ENCODE results near the gene PPP2R5D. TPM values are rescaled to one million over a fixed set of nuclear protein-coding genes. Genes with fewer than 3 reads are reported as not detected.
A peak's percentile ranks its signal among the peaks of the same experiment; 100 is the strongest.

The PPP2R5D gene
- polyA plus RNA-seq, 2 of the 4 experiments (the other 2 are of a cell fraction), result 26.5 to 34.6 TPM

DNA sequence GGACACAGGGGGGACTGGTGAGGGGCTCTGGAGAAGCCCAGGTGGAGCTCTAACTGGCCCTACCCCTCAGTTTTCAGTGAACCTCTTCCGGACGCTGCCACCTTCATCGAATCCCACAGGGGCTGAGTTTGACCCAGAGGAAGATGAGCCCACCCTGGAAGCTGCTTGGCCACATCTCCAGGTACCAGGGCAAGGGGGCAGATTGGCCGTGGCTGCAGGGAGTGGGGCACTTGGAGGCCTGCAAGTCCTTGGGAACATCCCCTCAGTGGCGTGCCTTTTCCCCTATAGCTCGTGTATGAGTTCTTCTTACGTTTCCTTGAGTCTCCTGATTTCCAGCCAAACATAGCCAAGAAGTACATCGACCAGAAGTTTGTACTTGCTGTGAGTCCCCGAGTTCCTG, 22.8 kb downstream of the PPP2R5D start:
- CTCF ChIA-PET, result interaction anchor here (0.6 to 7.3 kb wide), 6 partner anchors 8 to 138 kb away, joined by 3 to 69 read pairs (median 3); partner anchors contain the start of gene RRP36
- Histone ChIP-seq H3K27ac (no peak overlapping the region), H3K4me3 (no peak overlapping the region), H3K9me3 (no peaks in the 10 kb centered on the region), H3K4me1 (no peaks in the 10 kb centered on the region), H3K4me2 (no peak overlapping the region)
- DNase-seq (ENCODE audit: low read depth in 1 of 2, low spot score in 1 of 2), result no peak
- WGBS (ENCODE audit: missing lambda C conversion rate), result 91% methylated on average over 9 of the region's 9 CpGs
- FAIRE-seq, result no peak
- ATAC-seq, result no peak
- POLR2A ChIA-PET, result no interaction called here
- TF ChIP-seq TP53 (CRISPR knock-in tag; IDR thresholded peaks at IDR 0.05) (no peak), CBX8 (IDR thresholded peaks at IDR 0.05) (no peak), ZC3H11A (IDR thresholded peaks at IDR 0.05) (no peak), CHD4 (IDR thresholded peaks at IDR 0.05; ENCODE audit: borderline replicate concordance) (no peak), HOXB13 (CRISPR knock-in tag; IDR thresholded peaks at IDR 0.05; ENCODE audit: low read depth) (no peak), JUN (IDR thresholded peaks at IDR 0.05) (no peak), ZNF302 (CRISPR knock-in tag; IDR thresholded peaks at IDR 0.05) (no peak), EHF (CRISPR knock-in tag; IDR thresholded peaks at IDR 0.05) (no peak), EHMT2 (IDR thresholded peaks at IDR 0.05; ENCODE audit: low read depth) (no peak)
- TF ChIP-seq, protein P1, sequence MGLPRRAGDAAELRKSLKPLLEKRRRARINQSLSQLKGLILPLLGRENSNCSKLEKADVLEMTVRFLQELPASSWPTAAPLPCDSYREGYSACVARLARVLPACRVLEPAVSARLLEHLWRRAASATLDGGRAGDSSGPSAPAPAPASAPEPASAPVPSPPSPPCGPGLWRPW (IDR thresholded peaks at IDR 0.05), result no peak

DNA sequence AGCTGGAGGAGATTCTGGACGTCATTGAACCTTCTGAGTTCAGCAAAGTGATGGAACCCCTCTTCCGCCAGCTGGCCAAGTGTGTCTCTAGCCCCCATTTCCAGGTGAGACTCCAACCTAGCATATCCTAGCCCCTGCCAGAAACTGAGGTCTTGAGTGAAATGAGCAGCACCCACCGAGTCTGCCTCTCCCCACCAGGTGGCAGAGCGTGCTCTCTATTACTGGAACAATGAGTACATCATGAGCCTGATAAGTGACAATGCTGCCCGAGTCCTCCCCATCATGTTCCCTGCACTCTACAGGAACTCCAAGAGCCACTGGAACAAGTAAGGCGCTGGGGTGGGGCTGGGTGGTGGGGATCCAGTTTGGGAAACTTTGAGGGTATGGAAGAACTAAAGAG, 24.8 kb downstream of the PPP2R5D start:
- ChIA-PET CTCF (interaction anchor here (0.9 to 7.3 kb wide), 10 partner anchors 10 to 136 kb away, joined by 3 to 69 read pairs (median 4); no protein-coding TSS in a partner anchor), POLR2A (no interaction called here)
- Histone ChIP-seq H3K9me3 (no peaks in the 10 kb centered on the region), H3K27ac (no peak overlapping the region), H3K4me3 (no peak overlapping the region), H3K4me1 (peaks cover 7% of the 10 kb centered on the region; the same call in 1 of the 3 replicates), H3K4me2 (no peak overlapping the region)
- TF ChIP-seq ZC3H11A (IDR thresholded peaks at IDR 0.05) (no peak), NR3C1 (IDR thresholded peaks at IDR 0.05) (no peak), CHD2 (IDR thresholded peaks at IDR 0.05; ENCODE audit: low read length, partially characterized antibody) (no peak), RCOR1 (IDR thresholded peaks at IDR 0.05; ENCODE audit: low read depth, low read length) (no peak), FOSL2 (IDR thresholded peaks at IDR 0.05) (no peak), FOSL2 (CRISPR knock-in tag; IDR thresholded peaks at IDR 0.05) (no peak), HOXA7 (CRISPR knock-in tag; IDR thresholded peaks at IDR 0.05) (no peak), EHMT2 (IDR thresholded peaks at IDR 0.05; ENCODE audit: low read depth) (no peak), SMC3 (IDR thresholded peaks at IDR 0.05) (peak; percentile 28; the same call in 1 of the 3 replicates), MAFK (IDR thresholded peaks at IDR 0.05; ENCODE audit: partially characterized antibody) (no peak), RAD21 (conservative IDR thresholded peaks at IDR 0.05 in 1 of 2, IDR thresholded peaks at IDR 0.05 in 1 of 2) (peak; percentile 19 to 32; a peak in 3 of 5 replicates), BHLHE40 (IDR thresholded peaks at IDR 0.05; ENCODE audit: low read depth, low read length) (no peak), NPAS2 (CRISPR knock-in tag; IDR thresholded peaks at IDR 0.05; ENCODE audit: borderline replicate concordance) (no peak), HDAC2 (IDR thresholded peaks at IDR 0.05) (no peak)
- TF ChIP-seq, protein P2, sequence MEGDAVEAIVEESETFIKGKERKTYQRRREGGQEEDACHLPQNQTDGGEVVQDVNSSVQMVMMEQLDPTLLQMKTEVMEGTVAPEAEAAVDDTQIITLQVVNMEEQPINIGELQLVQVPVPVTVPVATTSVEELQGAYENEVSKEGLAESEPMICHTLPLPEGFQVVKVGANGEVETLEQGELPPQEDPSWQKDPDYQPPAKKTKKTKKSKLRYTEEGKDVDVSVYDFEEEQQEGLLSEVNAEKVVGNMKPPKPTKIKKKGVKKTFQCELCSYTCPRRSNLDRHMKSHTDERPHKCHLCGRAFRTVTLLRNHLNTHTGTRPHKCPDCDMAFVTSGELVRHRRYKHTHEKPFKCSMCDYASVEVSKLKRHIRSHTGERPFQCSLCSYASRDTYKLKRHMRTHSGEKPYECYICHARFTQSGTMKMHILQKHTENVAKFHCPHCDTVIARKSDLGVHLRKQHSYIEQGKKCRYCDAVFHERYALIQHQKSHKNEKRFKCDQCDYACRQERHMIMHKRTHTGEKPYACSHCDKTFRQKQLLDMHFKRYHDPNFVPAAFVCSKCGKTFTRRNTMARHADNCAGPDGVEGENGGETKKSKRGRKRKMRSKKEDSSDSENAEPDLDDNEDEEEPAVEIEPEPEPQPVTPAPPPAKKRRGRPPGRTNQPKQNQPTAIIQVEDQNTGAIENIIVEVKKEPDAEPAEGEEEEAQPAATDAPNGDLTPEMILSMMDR (IDR thresholded peaks at IDR 0.05), result peak; percentile 39
- 73% methylated on average over 5 of the region's 6 CpGs for WGBS (ENCODE audit: missing lambda C conversion rate)
- FAIRE-seq, result no peak
- peak in 1 of 2 experiments; percentile 58 for DNase-seq (ENCODE audit: low read depth in 1 of 2, low spot score in 1 of 2)
- ATAC-seq, result peak in 1 of 2 experiments; percentile 27; a peak in 1 of 6 replicates

- H3K4me2 ChIP-seq, result no peak overlapping the region
- TF ChIP-seq, protein P3, sequence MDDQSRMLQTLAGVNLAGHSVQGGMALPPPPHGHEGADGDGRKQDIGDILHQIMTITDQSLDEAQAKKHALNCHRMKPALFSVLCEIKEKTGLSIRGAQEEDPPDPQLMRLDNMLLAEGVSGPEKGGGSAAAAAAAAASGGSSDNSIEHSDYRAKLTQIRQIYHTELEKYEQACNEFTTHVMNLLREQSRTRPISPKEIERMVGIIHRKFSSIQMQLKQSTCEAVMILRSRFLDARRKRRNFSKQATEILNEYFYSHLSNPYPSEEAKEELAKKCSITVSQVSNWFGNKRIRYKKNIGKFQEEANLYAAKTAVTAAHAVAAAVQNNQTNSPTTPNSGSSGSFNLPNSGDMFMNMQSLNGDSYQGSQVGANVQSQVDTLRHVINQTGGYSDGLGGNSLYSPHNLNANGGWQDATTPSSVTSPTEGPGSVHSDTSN (IDR thresholded peaks at IDR 0.05), result no peak
- no peak for TF ChIP-seq MAZ (IDR thresholded peaks at IDR 0.05; ENCODE audit: borderline replicate concordance, low read depth, low read length)
- no peak for TF ChIP-seq HDAC2 (IDR thresholded peaks at IDR 0.05)
- no peak for TF ChIP-seq KDM5A (IDR thresholded peaks at IDR 0.05)
- TF ChIP-seq CHD2 (IDR thresholded peaks at IDR 0.05; ENCODE audit: low read length, partially characterized antibody), result no peak
- no peak for TF ChIP-seq MYC (IDR thresholded peaks at IDR 0.05; ENCODE audit: borderline replicate concordance, low read length)
- no peak for TF ChIP-seq ZNF302 (CRISPR knock-in tag; IDR thresholded peaks at IDR 0.05)
- TF ChIP-seq BHLHE40 (IDR thresholded peaks at IDR 0.05; ENCODE audit: low read depth, low read length), result no peak
- TF ChIP-seq, protein P4, sequence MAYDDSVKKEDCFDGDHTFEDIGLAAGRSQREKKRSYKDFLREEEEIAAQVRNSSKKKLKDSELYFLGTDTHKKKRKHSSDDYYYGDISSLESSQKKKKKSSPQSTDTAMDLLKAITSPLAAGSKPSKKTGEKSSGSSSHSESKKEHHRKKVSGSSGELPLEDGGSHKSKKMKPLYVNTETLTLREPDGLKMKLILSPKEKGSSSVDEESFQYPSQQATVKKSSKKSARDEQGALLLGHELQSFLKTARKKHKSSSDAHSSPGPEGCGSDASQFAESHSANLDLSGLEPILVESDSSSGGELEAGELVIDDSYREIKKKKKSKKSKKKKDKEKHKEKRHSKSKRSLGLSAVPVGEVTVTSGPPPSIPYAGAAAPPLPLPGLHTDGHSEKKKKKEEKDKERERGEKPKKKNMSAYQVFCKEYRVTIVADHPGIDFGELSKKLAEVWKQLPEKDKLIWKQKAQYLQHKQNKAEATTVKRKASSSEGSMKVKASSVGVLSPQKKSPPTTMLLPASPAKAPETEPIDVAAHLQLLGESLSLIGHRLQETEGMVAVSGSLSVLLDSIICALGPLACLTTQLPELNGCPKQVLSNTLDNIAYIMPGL (CRISPR knock-in tag; IDR thresholded peaks at IDR 0.05; ENCODE audit: borderline replicate concordance), result no peak
- TF ChIP-seq EP300 (IDR thresholded peaks at IDR 0.05), result no peak
- TF ChIP-seq, protein P5, sequence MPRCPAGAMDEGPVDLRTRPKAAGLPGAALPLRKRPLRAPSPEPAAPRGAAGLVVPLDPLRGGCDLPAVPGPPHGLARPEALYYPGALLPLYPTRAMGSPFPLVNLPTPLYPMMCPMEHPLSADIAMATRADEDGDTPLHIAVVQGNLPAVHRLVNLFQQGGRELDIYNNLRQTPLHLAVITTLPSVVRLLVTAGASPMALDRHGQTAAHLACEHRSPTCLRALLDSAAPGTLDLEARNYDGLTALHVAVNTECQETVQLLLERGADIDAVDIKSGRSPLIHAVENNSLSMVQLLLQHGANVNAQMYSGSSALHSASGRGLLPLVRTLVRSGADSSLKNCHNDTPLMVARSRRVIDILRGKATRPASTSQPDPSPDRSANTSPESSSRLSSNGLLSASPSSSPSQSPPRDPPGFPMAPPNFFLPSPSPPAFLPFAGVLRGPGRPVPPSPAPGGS (IDR thresholded peaks at IDR 0.05), result no peak
- TF ChIP-seq EHMT2 (IDR thresholded peaks at IDR 0.05; ENCODE audit: low read depth), result no peak
- no peaks in the 10 kb centered on the region for H3K9me3 ChIP-seq
- no peak for FAIRE-seq
- no peak overlapping the region for H3K27ac ChIP-seq
- ChIA-PET POLR2A (interaction anchor here (0.7 to 1.9 kb wide), 2 partner anchors 9 to 27 kb away, joined by 3 to 6 read pairs; partner anchors contain the start of gene PPP2R5D), CTCF (interaction anchor here (0.6 to 7.3 kb wide), 4 partner anchors 12 to 195 kb away, joined by 3 to 69 read pairs (median 10); no protein-coding TSS in a partner anchor)
- 81% methylated on average over 6 of the region's 6 CpGs for WGBS (ENCODE audit: missing lambda C conversion rate)
- H3K4me1 ChIP-seq, result peaks cover 13% of the 10 kb centered on the region; the same call in 1 of the 3 replicates
- DNase-seq (ENCODE audit: low read depth in 1 of 2, low spot score in 1 of 2), result no peak
- ATAC-seq, result no peak
- no peak overlapping the region for H3K4me3 ChIP-seq
Measured at GRCh38 chr6:43011207-43011606, 26.8 kb downstream of the PPP2R5D start.
